Activated CD8-positive, alpha-beta T cell treated with anti-CD3 and anti-CD28 coated beads for 36 hours (primary cell): Measurements from ENCODE around the gene IFT27. TPM values are rescaled to one million over a fixed set of nuclear protein-coding genes. Genes with fewer than 3 reads are reported as not detected.
"Not testable (repeated sequence)": the region's sequence is repeated elsewhere in the genome, so short reads cannot be mapped to it uniquely, and the experiment has no call there.

Experiments
- ATAC-seq: fragments of 200-7000 bp; cut with Tn5 transposase; one replicate; pipeline ENCODE4 v1.10.0; 2021; ENCODE audit warnings: mild to moderate bottlenecking, moderate library complexity
- CTCF ChIA-PET: fragments of 350-600 bp; sonication (Branson Sonifier 250); formaldehyde crosslinking; loops from one replicate; lab custom pipeline; 2021; ENCODE audit warnings: antibody characterized with exemption; lab: Charles Lee
- POLR2A ChIA-PET: fragments of 350-600 bp; sonication (Branson Sonifier 250); formaldehyde crosslinking; loops from one replicate; lab custom pipeline; 2021; ENCODE audit warnings: antibody characterized with exemption; lab: Charles Lee
- DNase-seq: peaks from one replicate; pipeline ENCODE4 v3.0.0-alpha.2; 2020
- H3K27ac Mint-ChIP-seq: one replicate; pipeline ENCODE4 v1.8.0; 2021; ENCODE audit warnings: mild to moderate bottlenecking, mixed read lengths
- H3K27me3 Mint-ChIP-seq: one replicate; pipeline ENCODE4 v1.8.0; 2021; ENCODE audit warnings: mixed read lengths
- H3K36me3 Mint-ChIP-seq: one replicate; pipeline ENCODE4 v1.8.0; 2021; ENCODE audit warnings: low read depth, mixed read lengths
- H3K4me1 Mint-ChIP-seq: one replicate; pipeline ENCODE4 v1.8.0; 2021; ENCODE audit warnings: low read depth, mixed read lengths
- H3K4me3 Mint-ChIP-seq: one replicate; pipeline ENCODE4 v1.8.0; 2021; ENCODE audit warnings: mild to moderate bottlenecking, moderate library complexity, mixed read lengths
- H3K9me3 Mint-ChIP-seq: one replicate; pipeline ENCODE4 v1.8.0; 2021; ENCODE audit warnings: mixed read lengths
- CTCF ChIP-seq: fragments of 200-600 bp; IDR thresholded peaks from one replicate; pipeline ENCODE4 v1.8.0; 2022; ENCODE audit warnings: antibody characterized with exemption, mild to moderate bottlenecking
- intact Hi-C: fragments of 100-400 bp; cut with micrococcal nuclease; formaldehyde crosslinking; loops from one replicate; pipeline ENCODE4 v1.10.0; 2022
- total RNA-seq, 2 experiments: library from RNA; stranded (reverse); gene quantifications; one replicate each; pipeline ENCODE4 v1.2.3, GENCODE V29; 2021

Gene IFT27
- total RNA-seq, 2 experiments from 2014 or later: 20.0 to 21.9 TPM

- no peaks in the 10 kb centered on the region for H3K9me3 Mint-ChIP-seq
- no peaks in the 10 kb centered on the region for H3K4me1 Mint-ChIP-seq
- no peak for TF ChIP-seq CTCF
- CTCF ChIA-PET: interaction anchor here (0.7 to 4.7 kb wide), 9 partner anchors 12 to 225 kb away, joined by 3 to 51 read pairs (median 5); partner anchors contain the start of gene IFT27
- DNase-seq: no peak
- H3K27ac Mint-ChIP-seq: no peak overlapping the region
- peaks cover 1% of the 10 kb centered on the region for H3K27me3 Mint-ChIP-seq
- H3K4me3 Mint-ChIP-seq: no peak overlapping the region
- intact Hi-C loops: no loop called here
- POLR2A ChIA-PET: no interaction called here
- no peaks in the 10 kb centered on the region for H3K36me3 Mint-ChIP-seq
- no peak for ATAC-seq
Measured at GRCh38 chr22:36756031-36756430, 19.9 kb downstream of the IFT27 start.

- POLR2A ChIA-PET: no interaction called here
Measured at GRCh38 chr22:36755316-36755715, 20.6 kb downstream of the IFT27 start.

GRCh38 chr22:36754881-36755280, 21.0 kb downstream of the IFT27 start:
- intact Hi-C loops, POLR2A ChIA-PET, DNase-seq, H3K36me3 Mint-ChIP-seq, H3K27ac Mint-ChIP-seq, H3K4me1 Mint-ChIP-seq, H3K27me3 Mint-ChIP-seq, H3K4me3 Mint-ChIP-seq, ATAC-seq, H3K9me3 Mint-ChIP-seq: not testable (repeated sequence)
- CTCF ChIA-PET: interaction anchor here (0.9 to 4.2 kb wide), 4 partner anchors 10 to 222 kb away, joined by 3 to 51 read pairs (median 20); partner anchors contain the start of gene IFT27

More at GRCh38 chr22:36755316-36755715, 20.6 kb downstream of the IFT27 start:
- CTCF ChIA-PET: interaction anchor here (0.9 to 4.2 kb wide), 5 partner anchors 10 to 222 kb away, joined by 3 to 51 read pairs (median 8); partner anchors contain the start of gene IFT27
- Mint-ChIP-seq H3K27me3 (peaks cover 1% of the 10 kb centered on the region), H3K4me3 (no peak overlapping the region), H3K27ac (no peak overlapping the region), H3K9me3 (no peaks in the 10 kb centered on the region), H3K4me1 (no peaks in the 10 kb centered on the region), H3K36me3 (no peaks in the 10 kb centered on the region)
- intact Hi-C loops: no loop called here
- TF ChIP-seq CTCF: no peak
- DNase-seq (no peak), ATAC-seq (no peak)

- ChIA-PET CTCF (interaction anchor here (0.9 kb wide), 1 partner anchor 86 kb away, joined by 3 read pairs; no protein-coding TSS in a partner anchor), POLR2A (no interaction called here)
- Mint-ChIP-seq H3K4me1 (no peaks in the 10 kb centered on the region), H3K36me3 (no peaks in the 10 kb centered on the region), H3K27me3 (peaks cover 1% of the 10 kb centered on the region), H3K27ac (no peak overlapping the region), H3K4me3 (no peak overlapping the region), H3K9me3 (no peaks in the 10 kb centered on the region)
- no peak for TF ChIP-seq CTCF
- ATAC-seq: no peak
- intact Hi-C loops: no loop called here
- DNase-seq: no peak
Measured at GRCh38 chr22:36753916-36754315, 22.0 kb downstream of the IFT27 start.

GRCh38 chr22:36753120-36753802, 22.7 kb downstream of the IFT27 start:
- ChIA-PET POLR2A (no interaction called here), CTCF (interaction anchor here (0.9 kb wide), 1 partner anchor 87 kb away, joined by 3 read pairs; no protein-coding TSS in a partner anchor)
- no peak for TF ChIP-seq CTCF
- H3K36me3 Mint-ChIP-seq: no peaks in the 10 kb centered on the region
- ATAC-seq (no peak), DNase-seq (no peak)
- no peak overlapping the region for H3K27ac Mint-ChIP-seq
- no peaks in the 10 kb centered on the region for H3K9me3 Mint-ChIP-seq
- H3K4me1 Mint-ChIP-seq: no peaks in the 10 kb centered on the region
- H3K27me3 Mint-ChIP-seq: peaks cover 1% of the 10 kb centered on the region
- H3K4me3 Mint-ChIP-seq: no peak overlapping the region
- intact Hi-C loops: no loop called here
